PC-3 (cell line): Measurements from ENCODE around the gene ACSS2.

Source experiments
- CTCF ChIP-seq: fragments of 300-600 bp; sonication (generic); conservative IDR thresholded peaks from 2 replicates; pipeline ENCODE4 v1.5.1; 2017; ENCODE audit warnings: antibody characterized with exemption, low read depth, mild to moderate bottlenecking, low read length
- EZH2phosphoT487 ChIP-seq: fragments of 300-600 bp; sonication (generic); IDR thresholded peaks from 2 replicates; pipeline ENCODE4 v1.6.1; 2018; ENCODE audit warnings: mild to moderate bottlenecking, antibody characterized with exemption, low read length, borderline replicate concordance

GRCh38 chr20:34956751-34957472 lies 80.5 kb downstream of the ACSS2 start:
- TF ChIP-seq CTCF (no peak), EZH2phosphoT487 (no peak)
